Measurements from ENCODE around the gene SPTBN5. TPM values are rescaled to one million over a fixed set of nuclear protein-coding genes. Genes with fewer than 3 reads are reported as not detected.

Gene SPTBN5
- total and polyA plus RNA-seq, 2 experiments from 2014 or later = 0.57 to 1.1 TPM

GRCh38 chr15:41856716-41857115 lies 37.1 kb downstream of the SPTBN5 start:
- TF ChIP-seq EZH2phosphoT487 (IDR thresholded peaks at IDR 0.05; ENCODE audit: unreplicated experiment) = no peak
- TF ChIP-seq NANOG (IDR thresholded peaks at IDR 0.05; ENCODE audit: borderline replicate concordance) = no peak
- TF ChIP-seq, protein P1, sequence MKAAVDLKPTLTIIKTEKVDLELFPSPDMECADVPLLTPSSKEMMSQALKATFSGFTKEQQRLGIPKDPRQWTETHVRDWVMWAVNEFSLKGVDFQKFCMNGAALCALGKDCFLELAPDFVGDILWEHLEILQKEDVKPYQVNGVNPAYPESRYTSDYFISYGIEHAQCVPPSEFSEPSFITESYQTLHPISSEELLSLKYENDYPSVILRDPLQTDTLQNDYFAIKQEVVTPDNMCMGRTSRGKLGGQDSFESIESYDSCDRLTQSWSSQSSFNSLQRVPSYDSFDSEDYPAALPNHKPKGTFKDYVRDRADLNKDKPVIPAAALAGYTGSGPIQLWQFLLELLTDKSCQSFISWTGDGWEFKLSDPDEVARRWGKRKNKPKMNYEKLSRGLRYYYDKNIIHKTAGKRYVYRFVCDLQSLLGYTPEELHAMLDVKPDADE (IDR thresholded peaks at IDR 0.05) = no peak
- TF ChIP-seq ZNF114 (CRISPR knock-in tag; IDR thresholded peaks at IDR 0.05) = no peak
- TF ChIP-seq JUNB (IDR thresholded peaks at IDR 0.05; ENCODE audit: unreplicated experiment) = no peak
- TF ChIP-seq EZH2 (IDR thresholded peaks at IDR 0.05; ENCODE audit: low read depth, unreplicated experiment) = no peak
- TF ChIP-seq, protein P2, sequence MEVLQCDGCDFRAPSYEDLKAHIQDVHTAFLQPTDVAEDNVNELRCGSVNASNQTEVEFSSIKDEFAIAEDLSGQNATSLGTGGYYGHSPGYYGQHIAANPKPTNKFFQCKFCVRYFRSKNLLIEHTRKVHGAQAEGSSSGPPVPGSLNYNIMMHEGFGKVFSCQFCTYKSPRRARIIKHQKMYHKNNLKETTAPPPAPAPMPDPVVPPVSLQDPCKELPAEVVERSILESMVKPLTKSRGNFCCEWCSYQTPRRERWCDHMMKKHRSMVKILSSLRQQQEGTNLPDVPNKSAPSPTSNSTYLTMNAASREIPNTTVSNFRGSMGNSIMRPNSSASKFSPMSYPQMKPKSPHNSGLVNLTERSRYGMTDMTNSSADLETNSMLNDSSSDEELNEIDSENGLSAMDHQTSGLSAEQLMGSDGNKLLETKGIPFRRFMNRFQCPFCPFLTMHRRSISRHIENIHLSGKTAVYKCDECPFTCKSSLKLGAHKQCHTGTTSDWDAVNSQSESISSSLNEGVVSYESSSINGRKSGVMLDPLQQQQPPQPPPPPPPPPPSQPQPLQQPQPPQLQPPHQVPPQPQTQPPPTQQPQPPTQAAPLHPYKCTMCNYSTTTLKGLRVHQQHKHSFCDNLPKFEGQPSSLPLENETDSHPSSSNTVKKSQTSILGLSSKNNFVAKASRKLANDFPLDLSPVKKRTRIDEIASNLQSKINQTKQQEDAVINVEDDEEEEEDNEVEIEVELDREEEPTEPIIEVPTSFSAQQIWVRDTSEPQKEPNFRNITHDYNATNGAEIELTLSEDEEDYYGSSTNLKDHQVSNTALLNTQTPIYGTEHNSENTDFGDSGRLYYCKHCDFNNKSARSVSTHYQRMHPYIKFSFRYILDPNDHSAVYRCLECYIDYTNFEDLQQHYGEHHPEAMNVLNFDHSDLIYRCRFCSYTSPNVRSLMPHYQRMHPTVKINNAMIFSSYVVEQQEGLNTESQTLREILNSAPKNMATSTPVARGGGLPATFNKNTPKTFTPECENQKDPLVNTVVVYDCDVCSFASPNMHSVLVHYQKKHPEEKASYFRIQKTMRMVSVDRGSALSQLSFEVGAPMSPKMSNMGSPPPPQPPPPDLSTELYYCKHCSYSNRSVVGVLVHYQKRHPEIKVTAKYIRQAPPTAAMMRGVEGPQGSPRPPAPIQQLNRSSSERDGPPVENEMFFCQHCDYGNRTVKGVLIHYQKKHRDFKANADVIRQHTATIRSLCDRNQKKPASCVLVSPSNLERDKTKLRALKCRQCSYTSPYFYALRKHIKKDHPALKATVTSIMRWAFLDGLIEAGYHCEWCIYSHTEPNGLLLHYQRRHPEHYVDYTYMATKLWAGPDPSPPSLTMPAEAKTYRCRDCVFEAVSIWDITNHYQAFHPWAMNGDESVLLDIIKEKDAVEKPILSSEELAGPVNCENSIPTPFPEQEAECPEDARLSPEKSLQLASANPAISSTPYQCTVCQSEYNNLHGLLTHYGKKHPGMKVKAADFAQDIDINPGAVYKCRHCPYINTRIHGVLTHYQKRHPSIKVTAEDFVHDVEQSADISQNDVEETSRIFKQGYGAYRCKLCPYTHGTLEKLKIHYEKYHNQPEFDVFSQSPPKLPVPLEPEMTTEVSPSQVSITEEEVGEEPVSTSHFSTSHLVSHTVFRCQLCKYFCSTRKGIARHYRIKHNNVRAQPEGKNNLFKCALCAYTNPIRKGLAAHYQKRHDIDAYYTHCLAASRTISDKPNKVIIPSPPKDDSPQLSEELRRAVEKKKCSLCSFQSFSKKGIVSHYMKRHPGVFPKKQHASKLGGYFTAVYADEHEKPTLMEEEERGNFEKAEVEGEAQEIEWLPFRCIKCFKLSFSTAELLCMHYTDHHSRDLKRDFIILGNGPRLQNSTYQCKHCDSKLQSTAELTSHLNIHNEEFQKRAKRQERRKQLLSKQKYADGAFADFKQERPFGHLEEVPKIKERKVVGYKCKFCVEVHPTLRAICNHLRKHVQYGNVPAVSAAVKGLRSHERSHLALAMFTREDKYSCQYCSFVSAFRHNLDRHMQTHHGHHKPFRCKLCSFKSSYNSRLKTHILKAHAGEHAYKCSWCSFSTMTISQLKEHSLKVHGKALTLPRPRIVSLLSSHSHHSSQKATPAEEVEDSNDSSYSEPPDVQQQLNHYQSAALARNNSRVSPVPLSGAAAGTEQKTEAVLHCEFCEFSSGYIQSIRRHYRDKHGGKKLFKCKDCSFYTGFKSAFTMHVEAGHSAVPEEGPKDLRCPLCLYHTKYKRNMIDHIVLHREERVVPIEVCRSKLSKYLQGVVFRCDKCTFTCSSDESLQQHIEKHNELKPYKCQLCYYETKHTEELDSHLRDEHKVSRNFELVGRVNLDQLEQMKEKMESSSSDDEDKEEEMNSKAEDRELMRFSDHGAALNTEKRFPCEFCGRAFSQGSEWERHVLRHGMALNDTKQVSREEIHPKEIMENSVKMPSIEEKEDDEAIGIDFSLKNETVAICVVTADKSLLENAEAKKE (CRISPR knock-in tag; IDR thresholded peaks at IDR 0.05) = no peak
- no peak for TF ChIP-seq POLR2AphosphoS5 (IDR thresholded peaks at IDR 0.05; ENCODE audit: low read depth)
- TF ChIP-seq CTCF (conservative IDR thresholded peaks at IDR 0.05; ENCODE audit: low read depth in 2 of 2) = no peak
- TF ChIP-seq, protein P3, sequence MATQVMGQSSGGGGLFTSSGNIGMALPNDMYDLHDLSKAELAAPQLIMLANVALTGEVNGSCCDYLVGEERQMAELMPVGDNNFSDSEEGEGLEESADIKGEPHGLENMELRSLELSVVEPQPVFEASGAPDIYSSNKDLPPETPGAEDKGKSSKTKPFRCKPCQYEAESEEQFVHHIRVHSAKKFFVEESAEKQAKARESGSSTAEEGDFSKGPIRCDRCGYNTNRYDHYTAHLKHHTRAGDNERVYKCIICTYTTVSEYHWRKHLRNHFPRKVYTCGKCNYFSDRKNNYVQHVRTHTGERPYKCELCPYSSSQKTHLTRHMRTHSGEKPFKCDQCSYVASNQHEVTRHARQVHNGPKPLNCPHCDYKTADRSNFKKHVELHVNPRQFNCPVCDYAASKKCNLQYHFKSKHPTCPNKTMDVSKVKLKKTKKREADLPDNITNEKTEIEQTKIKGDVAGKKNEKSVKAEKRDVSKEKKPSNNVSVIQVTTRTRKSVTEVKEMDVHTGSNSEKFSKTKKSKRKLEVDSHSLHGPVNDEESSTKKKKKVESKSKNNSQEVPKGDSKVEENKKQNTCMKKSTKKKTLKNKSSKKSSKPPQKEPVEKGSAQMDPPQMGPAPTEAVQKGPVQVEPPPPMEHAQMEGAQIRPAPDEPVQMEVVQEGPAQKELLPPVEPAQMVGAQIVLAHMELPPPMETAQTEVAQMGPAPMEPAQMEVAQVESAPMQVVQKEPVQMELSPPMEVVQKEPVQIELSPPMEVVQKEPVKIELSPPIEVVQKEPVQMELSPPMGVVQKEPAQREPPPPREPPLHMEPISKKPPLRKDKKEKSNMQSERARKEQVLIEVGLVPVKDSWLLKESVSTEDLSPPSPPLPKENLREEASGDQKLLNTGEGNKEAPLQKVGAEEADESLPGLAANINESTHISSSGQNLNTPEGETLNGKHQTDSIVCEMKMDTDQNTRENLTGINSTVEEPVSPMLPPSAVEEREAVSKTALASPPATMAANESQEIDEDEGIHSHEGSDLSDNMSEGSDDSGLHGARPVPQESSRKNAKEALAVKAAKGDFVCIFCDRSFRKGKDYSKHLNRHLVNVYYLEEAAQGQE (IDR thresholded peaks at IDR 0.05; ENCODE audit: unreplicated experiment) = no peak
- no peak for TF ChIP-seq STAT1 (IDR thresholded peaks at IDR 0.05; ENCODE audit: unreplicated experiment)
- no peak for TF ChIP-seq ZNF331 (CRISPR knock-in tag; IDR thresholded peaks at IDR 0.05; ENCODE audit: low read depth)
- no peak for TF ChIP-seq CREB1 (CRISPR knock-in tag; IDR thresholded peaks at IDR 0.05; ENCODE audit: low read depth)
- H3K27ac ChIP-seq (ENCODE audit: low read depth) = no peak overlapping the region
- H3F3A ChIP-seq (replicated peaks; ENCODE audit: low read depth) = no peaks in the 10 kb centered on the region
- no peaks in the 10 kb centered on the region for H3K27me3 ChIP-seq (ENCODE audit: insufficient read depth)
- no peak overlapping the region for H3K4me3 Mint-ChIP-seq
- peaks cover 6% of the 10 kb centered on the region for H3K4me1 Mint-ChIP-seq
- H3K9me2 ChIP-seq (ENCODE audit: insufficient read depth) = no peaks in the 10 kb centered on the region
- H4K20me1 ChIP-seq (replicated peaks; ENCODE audit: insufficient read depth) = no peaks in the 10 kb centered on the region
- no peak overlapping the region for H3K27ac Mint-ChIP-seq
- H3K4me3 ChIP-seq = no peak overlapping the region
- H3K79me2 ChIP-seq (replicated peaks; ENCODE audit: insufficient read depth) = no peaks in the 10 kb centered on the region
- no peaks in the 10 kb centered on the region for H3K36me3 ChIP-seq (ENCODE audit: insufficient read depth)
- peaks cover 9% of the 10 kb centered on the region for H3K27me3 Mint-ChIP-seq (ENCODE audit: insufficient read depth, low read depth, poor library complexity)
- ATAC-seq = no peak
- H3K9me3 Mint-ChIP-seq = no peaks in the 10 kb centered on the region
- H3K36me3 Mint-ChIP-seq (ENCODE audit: low read depth) = no peaks in the 10 kb centered on the region
- H2AFZ ChIP-seq = no peak overlapping the region
- no peak for DNase-seq (ENCODE audit: low spot score)
- no peak overlapping the region for H3K4me2 ChIP-seq
- H3K4me1 ChIP-seq (ENCODE audit: insufficient read depth) = no peaks in the 10 kb centered on the region
